ENCODE measurements around the gene CUX1. TPM values are rescaled to one million over a fixed set of nuclear protein-coding genes. Genes with fewer than 3 reads are reported as not detected.
A peak's percentile ranks its signal among the peaks of the same experiment; 100 is the strongest.
"Not testable (repeated sequence)": the region's sequence is repeated elsewhere in the genome, so short reads cannot be mapped to it uniquely, and the experiment has no call there.

The CUX1 gene
- total RNA-seq, 1 experiment from 2014 or later: 36.5 TPM

GRCh38 chr7:101849314-101849713, 31.9 kb downstream of the CUX1 start:
- DNase-seq (ENCODE audit: low spot score): not testable (repeated sequence)

DNA sequence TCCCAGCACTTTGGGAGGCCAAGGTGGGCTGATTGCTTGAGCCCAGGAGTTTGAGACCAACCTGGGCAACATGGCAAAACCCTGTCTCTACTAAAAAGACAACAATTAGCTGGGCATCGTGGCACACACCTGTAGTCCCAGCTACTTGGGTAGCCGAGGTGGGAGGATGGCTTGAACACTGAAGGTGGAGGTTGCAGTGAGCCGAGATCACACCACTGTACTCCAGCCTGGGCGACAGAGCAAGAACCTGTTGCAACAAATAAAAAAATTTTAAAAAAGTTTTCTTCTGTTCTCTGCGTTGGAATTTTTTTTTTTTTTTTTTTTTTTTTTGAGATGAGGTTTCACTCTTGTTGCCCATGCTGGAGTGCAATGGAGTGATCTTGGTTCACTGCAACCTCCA, 34.9 kb downstream of the CUX1 start:
- not testable (repeated sequence) for DNase-seq (ENCODE audit: low spot score)

DNA sequence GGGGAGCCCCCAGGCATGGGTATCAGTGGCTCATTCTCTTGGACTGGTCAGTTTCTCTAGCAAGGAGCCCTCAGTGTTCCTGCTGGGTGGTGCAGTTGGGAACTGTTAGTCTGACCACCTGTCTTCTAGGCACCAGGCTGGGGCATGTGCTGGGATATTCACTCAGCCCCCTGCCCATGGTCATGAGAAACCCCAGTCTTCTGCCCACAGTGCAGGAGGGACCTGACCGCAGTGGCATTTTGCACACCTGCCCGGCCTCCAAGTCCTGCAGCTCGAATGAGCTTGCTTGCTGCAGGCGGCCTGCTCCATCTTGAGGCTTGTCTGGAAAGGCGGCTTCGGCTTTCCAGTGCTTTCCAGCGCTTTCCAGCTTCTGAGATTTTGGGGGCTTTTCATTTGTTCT, 36.3 kb downstream of the CUX1 start:
- no peak for DNase-seq (ENCODE audit: low spot score)

DNA sequence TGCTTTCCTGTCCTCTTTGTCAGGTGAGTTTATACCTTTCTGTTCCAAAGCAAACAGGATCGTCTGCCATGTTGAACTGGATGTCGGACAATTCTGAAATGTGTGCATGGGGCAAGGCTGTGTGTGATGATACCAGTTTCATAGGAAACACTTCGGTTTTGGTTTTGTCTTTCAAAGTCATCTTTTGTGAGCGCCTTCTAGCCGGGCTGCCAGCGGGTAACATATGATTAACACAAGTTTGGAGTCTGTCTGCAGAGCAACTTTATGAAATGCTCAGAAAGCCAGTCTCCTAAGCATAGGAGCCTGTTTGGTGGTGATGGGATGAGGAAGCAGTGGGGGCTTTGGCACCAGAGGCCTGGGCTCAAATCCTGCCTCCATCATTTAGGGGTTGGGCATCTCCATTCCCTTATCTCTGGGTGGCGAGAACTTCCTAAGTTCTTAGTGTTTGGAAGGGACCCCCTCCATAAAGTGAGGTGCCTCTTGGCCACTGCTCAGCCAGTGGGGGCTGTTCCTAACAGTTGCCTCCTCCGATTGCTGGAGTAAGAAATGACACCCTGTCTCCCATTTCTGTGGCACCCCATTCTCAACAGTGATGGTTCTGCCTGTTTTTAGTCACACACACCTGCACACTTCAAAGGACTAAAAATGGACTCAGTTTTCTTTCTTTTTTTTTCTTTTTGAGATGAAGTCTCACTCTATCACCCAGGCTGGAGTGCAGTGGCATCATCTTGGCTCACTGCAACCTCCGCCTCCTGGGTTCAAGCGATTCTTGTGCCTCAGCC, 36.8 kb downstream of the CUX1 start:
- DNase-seq (ENCODE audit: low spot score): no peak

GRCh38 chr7:101856473-101857357, 39.3 kb downstream of the CUX1 start:
- DNase-seq (ENCODE audit: low spot score): peak; percentile 92

- DNase-seq (ENCODE audit: low spot score): no peak
Observed at GRCh38 chr7:101857358-101857811, 40.0 kb downstream of the CUX1 start.

DNA sequence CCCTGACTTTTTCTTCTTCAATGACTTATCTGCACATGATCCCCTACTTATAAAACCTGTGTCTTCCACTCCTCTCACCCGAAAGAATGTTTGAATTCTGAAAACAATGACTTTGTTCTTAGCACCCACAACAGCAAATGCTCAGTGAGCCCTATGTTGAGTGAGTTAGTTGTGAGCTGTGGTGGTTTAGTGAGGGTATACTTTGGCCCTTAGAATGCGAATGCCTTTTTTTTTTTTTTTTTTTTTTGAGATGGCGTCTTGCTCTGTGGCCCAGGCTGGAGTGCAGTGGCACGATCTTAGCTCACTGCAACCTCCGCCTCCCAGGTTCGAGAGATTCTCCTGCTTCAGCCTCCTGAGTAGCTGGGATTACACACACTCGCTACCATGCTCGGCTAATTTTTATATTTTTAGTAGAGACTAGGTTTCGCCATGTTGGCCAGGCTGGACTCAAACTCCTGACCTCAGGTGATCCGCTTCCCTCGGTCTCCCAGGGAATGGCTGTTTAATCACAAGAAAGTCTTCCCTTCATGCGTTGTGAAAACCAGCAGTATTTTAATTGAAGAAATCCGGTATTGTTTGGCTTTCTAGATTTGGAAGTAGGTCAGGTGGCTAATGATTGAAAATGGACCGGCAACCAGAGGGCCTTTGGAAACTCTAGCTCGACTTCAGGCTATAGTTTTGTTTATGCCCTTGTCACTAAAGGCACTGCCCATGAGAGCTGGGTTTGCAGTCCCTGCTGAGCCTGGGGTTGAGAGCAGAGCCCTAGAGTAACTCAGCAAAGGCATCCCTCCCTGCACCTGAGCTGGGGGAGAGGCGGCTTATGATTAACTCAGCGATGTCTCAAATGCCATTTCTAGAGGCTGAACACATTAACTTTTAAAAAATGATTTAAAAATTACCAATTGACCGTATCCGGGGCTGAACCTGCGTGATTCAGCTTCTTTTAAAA, 41.3 kb downstream of the CUX1 start:
- DNase-seq (ENCODE audit: low spot score): no peak

DNA sequence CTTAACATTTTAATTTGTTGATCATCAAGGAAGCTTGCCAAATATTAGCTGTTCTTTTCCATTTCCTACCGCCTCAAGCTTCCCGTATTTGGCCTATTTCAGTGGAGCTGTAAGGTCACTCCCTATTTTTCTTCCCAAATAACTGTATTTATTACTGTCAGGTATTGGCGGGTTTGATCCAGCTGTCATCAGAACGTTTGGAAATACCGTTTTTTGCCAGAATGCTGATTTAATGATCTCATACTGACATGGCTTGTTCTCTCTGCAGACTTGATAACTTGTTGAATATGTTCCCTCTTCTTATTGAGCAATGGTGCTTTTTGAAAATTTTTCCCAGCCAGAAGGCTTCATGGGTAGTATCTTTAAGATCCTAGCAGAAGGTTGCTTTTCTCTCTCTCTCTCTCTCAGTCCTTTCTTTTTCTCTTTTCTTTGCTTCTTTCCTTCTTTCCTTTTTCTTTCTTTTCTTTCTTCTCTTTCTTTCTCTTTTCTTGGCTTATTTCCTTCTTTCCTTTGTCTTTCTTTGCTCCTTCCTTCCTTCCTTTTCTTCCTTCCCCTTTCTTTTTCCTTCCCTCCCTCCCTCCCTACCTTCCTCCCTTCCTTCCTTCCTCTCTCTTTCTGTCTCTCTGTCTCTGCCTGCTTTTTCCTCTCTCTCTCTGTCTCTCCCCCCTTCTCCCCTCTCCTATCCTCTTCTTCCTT, 42.1 kb downstream of the CUX1 start:
- DNase-seq (ENCODE audit: low spot score): no peak

- DNase-seq (ENCODE audit: low spot score): no peak
Observed at GRCh38 chr7:101860316-101861217, 43.1 kb downstream of the CUX1 start.

GRCh38 chr7:101861218-101861775, 43.9 kb downstream of the CUX1 start:
- DNase-seq (ENCODE audit: low spot score): no peak

- DNase-seq (ENCODE audit: low spot score): no peak
Observed at GRCh38 chr7:101862280-101863220, 45.1 kb downstream of the CUX1 start.

GRCh38 chr7:101863598-101863997, 46.2 kb downstream of the CUX1 start:
- DNase-seq (ENCODE audit: low spot score): no peak

GRCh38 chr7:101864039-101864438, 46.6 kb downstream of the CUX1 start:
- no peak for DNase-seq (ENCODE audit: low spot score)

DNA sequence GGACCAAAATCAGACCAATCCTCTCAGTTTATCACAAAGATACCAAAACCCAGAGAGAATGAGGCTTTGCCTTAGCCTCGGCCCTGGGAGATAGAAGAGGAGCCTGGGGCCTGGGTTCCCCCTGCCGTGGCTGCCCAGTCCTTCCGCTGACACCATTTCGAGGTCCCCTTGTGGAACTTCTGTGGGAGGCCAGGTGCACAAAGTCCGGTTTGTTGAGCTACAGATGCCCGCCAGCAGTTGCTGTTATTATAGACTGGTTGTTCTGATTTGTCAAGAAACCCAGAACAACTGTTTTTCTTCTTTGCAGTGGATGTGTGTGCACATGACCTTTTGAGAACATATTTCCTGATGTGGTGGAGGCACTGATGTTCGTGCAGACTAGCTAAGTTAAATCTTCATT, 47.6 kb downstream of the CUX1 start:
- DNase-seq (ENCODE audit: low spot score): no peak

GRCh38 chr7:101865455-101865854, 48.0 kb downstream of the CUX1 start:
- DNase-seq (ENCODE audit: low spot score): no peak

- DNase-seq (ENCODE audit: low spot score): no peak
Observed at GRCh38 chr7:101866328-101866727, 48.9 kb downstream of the CUX1 start.

DNA sequence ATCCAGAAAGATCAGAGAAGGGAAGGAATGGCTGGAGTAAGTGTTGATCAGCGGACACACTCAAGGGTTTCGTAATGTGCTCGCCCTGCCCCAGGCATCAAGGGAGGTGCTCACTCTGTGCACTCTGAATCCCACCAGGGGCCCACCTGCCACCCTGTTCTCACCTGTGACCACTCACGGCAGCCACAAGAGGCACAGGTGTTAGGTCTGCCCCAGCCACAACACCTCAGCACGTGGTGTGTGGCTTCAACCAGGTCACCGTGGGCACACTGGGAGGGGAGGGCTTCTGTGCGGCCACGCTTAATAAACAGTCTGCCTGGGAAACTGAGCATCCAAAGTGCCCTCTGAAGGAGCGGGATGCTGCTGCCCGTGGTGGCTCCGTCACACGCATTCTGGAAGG, 49.8 kb downstream of the CUX1 start:
- DNase-seq (ENCODE audit: low spot score): no peak

DNA sequence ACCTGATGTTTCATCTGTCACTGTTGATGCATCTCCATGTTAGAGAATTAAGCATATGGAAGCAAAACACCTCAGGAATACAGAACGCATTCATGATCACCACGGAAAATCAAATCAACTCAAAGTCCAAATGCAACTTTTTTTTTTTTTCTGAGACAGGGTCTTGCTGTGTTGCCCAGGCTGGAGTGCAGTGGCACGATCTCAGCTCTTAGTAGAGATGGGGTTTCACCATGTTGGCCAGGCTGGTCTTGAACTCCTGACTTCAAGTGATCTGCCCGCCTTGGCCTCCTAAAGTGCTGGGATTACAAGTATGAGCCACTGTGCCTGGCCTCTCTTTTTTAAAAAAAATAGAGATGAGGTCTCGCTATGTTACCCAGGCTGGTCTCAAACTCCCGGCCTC, 50.3 kb downstream of the CUX1 start:
- not testable (repeated sequence) for DNase-seq (ENCODE audit: low spot score)

All from A172 (cell line).